Activated CD4-positive, alpha-beta T cell treated with anti-CD3 and anti-CD28 coated beads, Interleukin-2, amount 10 ng/mL, durations not matched to agents 24 days and 14 days (primary cell): Measurements from ENCODE around the gene STK17B. TPM values are rescaled to one million over a fixed set of nuclear protein-coding genes. Genes with fewer than 3 reads are reported as not detected.

Experiments used
- total RNA-seq: library from RNA; stranded (reverse); gene quantifications from 2 replicates; pipeline ENCODE4 v1.2.3, GENCODE V29; 2022

STK17B gene
- total RNA-seq, 1 donor from 2014 or later = 131 TPM

Other genes with a start within 250 kb of the STK17B start
- not detected in 2 replicates for gene DNAH7, start 102.7 kb downstream of the STK17B start, total RNA-seq